ENCODE results near the gene DCAF11. TPM values are rescaled to one million over a fixed set of nuclear protein-coding genes. Genes with fewer than 3 reads are reported as not detected.

The DCAF11 gene
- polyA plus RNA-seq, 3 donors from 2014 or later = 91.1 to 129 (median 98.2) TPM

- Mint-ChIP-seq H3K27ac (peak overlapping the region; percentile 85 to 95 (median 92)), H3K27me3 (ENCODE audit: low read depth in 3 of 3) (peaks cover 7 to 12% (median 8%) of the 10 kb centered on the region in 3 donors), H3K36me3 (peaks cover 3 to 27% (median 8%) of the 10 kb centered on the region in 3 donors), H3K4me3 (peak overlapping the region; percentile 42 to 89 (median 85)), H3K9me3 (no peaks in the 10 kb centered on the region), H3K4me1 (peaks cover 53 to 60% of the 10 kb centered on the region in 2 donors)
- no peak for DNase-seq
Measured at GRCh38 chr14:24137529-24138395, 23.2 kb downstream of the DCAF11 start.

- Mint-ChIP-seq H3K4me3 (peak overlapping the region; percentile 42 to 89 (median 66)), H3K9me3 (no peaks in the 10 kb centered on the region), H3K27ac (peak overlapping the region; percentile 36 to 91 (median 70)), H3K36me3 (peaks cover 3 to 23% (median 8%) of the 10 kb centered on the region in 3 donors), H3K4me1 (peaks cover 58 to 69% of the 10 kb centered on the region in 2 donors), H3K27me3 (ENCODE audit: low read depth in 3 of 3) (peaks cover 7 to 12% (median 9%) of the 10 kb centered on the region in 3 donors)
- DNase-seq = no peak
Measured at GRCh38 chr14:24138396-24139271, 24.1 kb downstream of the DCAF11 start.

GRCh38 chr14:24139272-24139934 lies 24.8 kb downstream of the DCAF11 start:
- peaks cover 7 to 27% (median 12%) of the 10 kb centered on the region in 3 donors for H3K36me3 Mint-ChIP-seq
- H3K27ac Mint-ChIP-seq = peak overlapping the region; percentile 36 to 79 (median 56)
- peaks cover 61 to 73% of the 10 kb centered on the region in 2 donors for H3K4me1 Mint-ChIP-seq
- H3K4me3 Mint-ChIP-seq = peak overlapping the region; percentile 38 to 67 (median 57)
- peaks cover 7 to 12% (median 9%) of the 10 kb centered on the region in 3 donors for H3K27me3 Mint-ChIP-seq (ENCODE audit: low read depth in 3 of 3)
- DNase-seq = no peak
- H3K9me3 Mint-ChIP-seq = no peaks in the 10 kb centered on the region

- H3K9me3 Mint-ChIP-seq = no peaks in the 10 kb centered on the region
- H3K4me1 Mint-ChIP-seq = peaks cover 75 to 84% of the 10 kb centered on the region in 2 donors
- peak within 1 kb of the TSS; percentile 89 to 95 (median 92) for H3K4me3 Mint-ChIP-seq
- DNase-seq = peak; percentile 98 to 99 (median 99)
- peaks cover 7 to 30% (median 12%) of the 10 kb centered on the region in 3 donors for H3K36me3 Mint-ChIP-seq
- peak within 1 kb of the TSS; percentile 81 to 98 (median 95) for H3K27ac Mint-ChIP-seq
- H3K27me3 Mint-ChIP-seq (ENCODE audit: low read depth in 3 of 3) = peaks cover 9% of the 10 kb centered on the region in 3 donors
Measured at GRCh38 chr14:24141097-24141880, 26.7 kb downstream of the DCAF11 start, which contains the start of gene EMC9. Gene EMC9 (minus strand): TSS chr14:24141591. CDS start chr14:24141304, 287 bp downstream.

- H3K27me3 Mint-ChIP-seq (ENCODE audit: low read depth in 3 of 3) = peaks cover 8 to 16% (median 10%) of the 10 kb centered on the region in 3 donors
- no peaks in the 10 kb centered on the region for H3K9me3 Mint-ChIP-seq
- peak overlapping the region in 4 of 6 donors; percentile 60 to 70 (median 66) for H3K27ac Mint-ChIP-seq
- peaks cover 68 to 77% of the 10 kb centered on the region in 2 donors for H3K4me1 Mint-ChIP-seq
- peak overlapping the region in 3 of 5 donors; percentile 23 to 49 (median 30) for H3K4me3 Mint-ChIP-seq
- DNase-seq = no peak
- peaks cover 7 to 23% (median 12%) of the 10 kb centered on the region in 3 donors for H3K36me3 Mint-ChIP-seq
Measured at GRCh38 chr14:24143511-24143910, 28.9 kb downstream of the DCAF11 start.

GRCh38 chr14:24144451-24144850 lies 29.9 kb downstream of the DCAF11 start:
- Mint-ChIP-seq H3K4me3 (peak overlapping the region in 4 of 5 donors; percentile 26 to 100 (median 63)), H3K9me3 (no peaks in the 10 kb centered on the region), H3K27me3 (ENCODE audit: low read depth in 3 of 3) (peaks cover 8 to 15% (median 10%) of the 10 kb centered on the region in 3 donors), H3K4me1 (peaks cover 70 to 77% of the 10 kb centered on the region in 2 donors), H3K36me3 (peaks cover 6 to 18% (median 8%) of the 10 kb centered on the region in 3 donors), H3K27ac (peak overlapping the region; percentile 23 to 96 (median 81))
- no peak for DNase-seq

GRCh38 chr14:24145219-24145618 lies 30.6 kb downstream of the DCAF11 start:
- DNase-seq = no peak
- Mint-ChIP-seq H3K27ac (peak overlapping the region; percentile 46 to 99 (median 97)), H3K4me3 (peak overlapping the region; percentile 96 to 100 (median 99)), H3K4me1 (peaks cover 69 to 77% of the 10 kb centered on the region in 2 donors), H3K9me3 (no peaks in the 10 kb centered on the region), H3K27me3 (ENCODE audit: low read depth in 3 of 3) (peaks cover 8 to 15% (median 10%) of the 10 kb centered on the region in 3 donors), H3K36me3 (peaks cover 7 to 20% (median 9%) of the 10 kb centered on the region in 3 donors)

GRCh38 chr14:24145690-24146452 lies 31.3 kb downstream of the DCAF11 start:
- peak overlapping the region; percentile 96 to 100 (median 99) for H3K4me3 Mint-ChIP-seq
- H3K27ac Mint-ChIP-seq = peak overlapping the region; percentile 93 to 99 (median 98)
- peaks cover 66 to 77% of the 10 kb centered on the region in 2 donors for H3K4me1 Mint-ChIP-seq
- H3K27me3 Mint-ChIP-seq (ENCODE audit: low read depth in 3 of 3) = peaks cover 8 to 15% (median 12%) of the 10 kb centered on the region in 3 donors
- peaks cover 9 to 27% (median 11%) of the 10 kb centered on the region in 3 donors for H3K36me3 Mint-ChIP-seq
- no peak for DNase-seq
- no peaks in the 10 kb centered on the region for H3K9me3 Mint-ChIP-seq

GRCh38 chr14:24146453-24146977 lies 31.9 kb downstream of the DCAF11 start, which contains the start of gene PSME2:
Gene PSME2 (minus strand): TSS chr14:24146610. CDS start chr14:24146581, 29 bp downstream.
- Mint-ChIP-seq H3K36me3 (peaks cover 9 to 30% (median 11%) of the 10 kb centered on the region in 3 donors), H3K4me3 (peak within 1 kb of the TSS; percentile 96 to 100 (median 99)), H3K27ac (peak within 1 kb of the TSS; percentile 93 to 99 (median 98)), H3K27me3 (ENCODE audit: low read depth in 3 of 3) (peaks cover 7 to 11% (median 9%) of the 10 kb centered on the region in 3 donors), H3K9me3 (no peaks in the 10 kb centered on the region), H3K4me1 (peaks cover 65 to 76% of the 10 kb centered on the region in 2 donors)
- DNase-seq = peak; percentile 90 to 91 (median 90)

- Mint-ChIP-seq H3K9me3 (no peaks in the 10 kb centered on the region), H3K4me3 (peak within 1 kb of the TSS; percentile 96 to 100 (median 99)), H3K4me1 (peaks cover 58 to 69% of the 10 kb centered on the region in 2 donors), H3K27ac (peak within 1 kb of the TSS; percentile 93 to 99 (median 98)), H3K27me3 (ENCODE audit: low read depth in 3 of 3) (peaks cover 3 to 9% (median 6%) of the 10 kb centered on the region in 3 donors), H3K36me3 (peaks cover 9 to 31% (median 14%) of the 10 kb centered on the region in 3 donors)
- peak; percentile 96 to 98 (median 97) for DNase-seq
Measured at GRCh38 chr14:24146978-24147760, 32.6 kb downstream of the DCAF11 start, which contains the start of gene RNF31. Gene RNF31 (plus strand): TSS chr14:24147498. CDS start chr14:24147699, 201 bp downstream.
